ENCODE results near the gene ACTBL2.

DNA sequence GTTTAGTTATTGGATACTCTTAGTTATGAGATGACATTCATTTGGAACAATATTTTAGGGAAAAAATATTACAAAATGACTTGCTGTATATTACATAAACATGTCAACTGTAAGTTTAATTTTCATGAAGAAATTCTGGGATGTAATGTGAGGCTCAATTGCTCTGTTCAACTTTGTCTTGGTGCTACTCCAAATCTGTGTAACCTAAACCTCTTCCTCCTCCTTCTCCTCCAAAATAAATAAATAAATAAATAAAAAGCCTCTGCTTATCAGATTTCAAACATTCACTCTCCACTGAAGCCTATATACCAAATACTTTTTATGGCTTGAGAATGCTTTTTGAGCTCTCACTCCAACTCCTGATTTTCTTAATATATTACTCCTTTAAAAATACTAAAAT lies 27.7 kb downstream of the ACTBL2 start:
- TF ChIP-seq EZH2 (IDR thresholded peaks at IDR 0.05) = no peak
- TF ChIP-seq POLR2AphosphoS5 (IDR thresholded peaks at IDR 0.05; ENCODE audit: borderline replicate concordance, low read depth, low read length) = no peak

Measured in SK-N-MC (cell line).